ENCODE data around the gene OBSCN.

OBSCN gene

GRCh38 chr1:228321895-228322294, 114.1 kb downstream of the OBSCN start:
- DNase-seq (ENCODE audit: low read depth, low spot score), result no peak
- H3K4me3 ChIP-seq (ENCODE audit: low read length), result no peak overlapping the region

GRCh38 chr1:228323401-228323800, 115.6 kb downstream of the OBSCN start:
- no peak for DNase-seq (ENCODE audit: low read depth, low spot score)
- H3K4me3 ChIP-seq (ENCODE audit: low read length), result no peak overlapping the region

DNA sequence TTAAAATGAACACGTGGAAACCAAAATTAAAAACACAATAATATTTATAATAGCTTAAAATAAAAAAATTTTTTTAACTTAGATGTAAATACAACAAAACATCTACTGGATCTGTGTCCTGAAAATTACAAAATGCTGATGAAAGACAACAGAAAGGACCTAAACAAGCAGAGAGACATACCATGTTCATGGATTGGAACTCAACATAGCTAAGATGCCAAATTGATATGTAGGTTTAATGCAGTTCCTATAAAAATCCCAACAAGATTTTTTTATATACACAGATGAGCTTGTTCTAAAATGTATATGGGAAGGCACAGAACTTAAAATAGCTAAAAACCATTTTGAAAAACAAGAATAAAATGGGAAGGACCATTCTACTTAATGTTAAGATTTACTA, 117.4 kb downstream of the OBSCN start:
- no peak for DNase-seq (ENCODE audit: low read depth, low spot score)
- H3K4me3 ChIP-seq (ENCODE audit: low read length), result no peak overlapping the region

GRCh38 chr1:228329887-228330286, 122.0 kb downstream of the OBSCN start:
- H3K4me3 ChIP-seq (ENCODE audit: low read length), result no peak overlapping the region
- no peak for DNase-seq (ENCODE audit: low read depth, low spot score)

DNA sequence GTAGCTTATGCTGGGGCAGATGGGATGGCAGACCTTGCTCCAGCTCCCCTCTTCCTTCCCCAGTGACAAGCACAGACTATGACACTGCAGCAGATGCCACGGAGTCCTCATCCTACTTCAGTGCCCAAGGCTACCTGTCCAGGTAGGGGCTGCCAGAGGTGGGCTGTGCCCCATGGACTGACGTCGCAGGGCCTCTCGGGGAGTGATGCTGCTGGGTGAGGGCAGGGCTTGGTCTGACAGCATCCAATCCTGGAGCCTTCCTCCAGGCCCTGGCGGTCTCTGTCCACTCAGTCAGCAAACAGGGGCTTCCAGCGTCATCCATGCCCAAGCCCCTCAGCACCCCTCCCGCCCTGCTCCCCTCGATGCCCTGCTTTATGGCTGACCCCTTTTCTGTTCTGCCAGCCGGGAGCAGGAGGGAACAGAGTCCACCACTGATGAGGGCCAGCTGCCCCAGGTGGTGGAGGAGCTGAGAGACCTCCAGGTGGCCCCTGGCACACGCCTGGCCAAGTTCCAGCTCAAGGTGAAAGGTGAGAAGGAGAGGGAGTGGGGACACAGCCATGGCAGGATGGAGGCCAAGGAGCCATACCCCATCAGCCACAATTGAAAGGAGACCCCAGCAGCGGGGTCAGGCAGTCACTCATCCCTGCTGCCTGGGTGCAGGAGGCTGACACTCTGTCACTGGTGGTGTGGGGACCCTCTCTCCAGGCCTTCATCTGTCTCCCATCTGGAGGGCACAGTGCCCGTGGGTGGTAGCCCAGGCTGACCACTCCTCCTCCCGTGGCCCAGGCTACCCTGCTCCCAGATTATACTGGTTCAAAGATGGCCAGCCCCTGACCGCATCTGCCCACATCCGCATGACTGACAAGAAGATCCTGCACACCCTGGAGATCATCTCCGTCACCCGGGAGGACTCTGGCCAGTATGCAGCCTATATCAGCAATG, 125.2 kb downstream of the OBSCN start:
- H3K4me3 ChIP-seq (ENCODE audit: low read length), result no peak overlapping the region
- no peak for DNase-seq (ENCODE audit: low read depth, low spot score)

GRCh38 chr1:228333739-228334115, 125.9 kb downstream of the OBSCN start:
- no peak for DNase-seq (ENCODE audit: low read depth, low spot score)
- no peak overlapping the region for H3K4me3 ChIP-seq (ENCODE audit: low read length)

DNA sequence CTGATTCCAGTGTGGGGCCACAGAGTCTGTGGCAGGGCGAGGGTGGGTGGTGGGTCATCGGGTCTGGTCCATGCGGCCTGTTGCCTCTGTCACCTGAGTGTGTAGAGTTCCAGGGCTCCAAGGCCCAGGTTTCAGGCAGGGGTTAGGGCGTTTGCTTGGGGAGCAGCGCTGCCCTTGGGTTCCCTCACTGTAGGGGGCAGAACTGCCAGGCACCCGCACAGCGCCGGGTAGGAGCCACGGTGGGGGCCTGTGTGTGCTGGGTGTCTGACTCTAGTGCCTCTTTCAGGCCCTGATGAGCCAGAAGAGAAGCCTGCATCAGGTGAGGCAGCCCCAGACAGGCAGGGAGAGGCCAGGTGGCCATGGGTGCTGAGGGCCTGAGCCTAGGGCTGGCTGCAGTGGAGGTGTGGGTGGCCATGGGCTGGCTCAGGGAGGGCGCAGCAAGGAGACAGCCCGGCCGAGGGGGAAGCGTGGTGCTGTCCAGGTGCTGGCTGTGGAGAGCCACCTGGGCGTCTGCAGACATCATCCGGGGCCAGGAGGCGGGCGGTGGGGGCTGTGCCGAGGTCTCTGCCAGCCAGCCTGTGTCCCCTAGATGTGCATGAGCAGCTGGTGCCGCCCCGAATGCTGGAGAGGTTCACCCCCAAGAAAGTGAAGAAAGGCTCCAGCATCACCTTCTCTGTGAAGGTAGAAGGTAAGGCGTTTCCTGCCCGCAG, 126.5 kb downstream of the OBSCN start:
- no peak overlapping the region for H3K4me3 ChIP-seq (ENCODE audit: low read length)
- DNase-seq (ENCODE audit: low read depth, low spot score), result no peak

DNA sequence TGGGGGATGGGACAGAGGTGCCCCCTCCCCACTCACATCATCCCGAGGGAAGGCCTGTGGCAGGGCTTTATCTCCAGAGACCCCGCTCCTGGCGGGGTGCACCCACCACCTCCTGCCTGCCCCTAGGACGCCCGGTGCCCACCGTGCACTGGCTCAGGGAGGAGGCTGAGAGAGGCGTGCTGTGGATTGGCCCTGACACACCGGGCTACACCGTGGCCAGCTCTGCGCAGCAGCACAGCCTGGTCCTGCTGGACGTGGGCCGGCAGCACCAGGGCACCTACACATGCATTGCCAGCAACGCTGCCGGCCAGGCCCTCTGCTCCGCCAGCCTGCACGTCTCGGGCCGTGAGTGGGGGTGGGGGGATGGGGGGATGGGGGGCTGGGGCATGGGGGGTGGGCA, 127.1 kb downstream of the OBSCN start:
- H3K4me3 ChIP-seq (ENCODE audit: low read length), result no peak overlapping the region
- DNase-seq (ENCODE audit: low read depth, low spot score), result no peak

DNA sequence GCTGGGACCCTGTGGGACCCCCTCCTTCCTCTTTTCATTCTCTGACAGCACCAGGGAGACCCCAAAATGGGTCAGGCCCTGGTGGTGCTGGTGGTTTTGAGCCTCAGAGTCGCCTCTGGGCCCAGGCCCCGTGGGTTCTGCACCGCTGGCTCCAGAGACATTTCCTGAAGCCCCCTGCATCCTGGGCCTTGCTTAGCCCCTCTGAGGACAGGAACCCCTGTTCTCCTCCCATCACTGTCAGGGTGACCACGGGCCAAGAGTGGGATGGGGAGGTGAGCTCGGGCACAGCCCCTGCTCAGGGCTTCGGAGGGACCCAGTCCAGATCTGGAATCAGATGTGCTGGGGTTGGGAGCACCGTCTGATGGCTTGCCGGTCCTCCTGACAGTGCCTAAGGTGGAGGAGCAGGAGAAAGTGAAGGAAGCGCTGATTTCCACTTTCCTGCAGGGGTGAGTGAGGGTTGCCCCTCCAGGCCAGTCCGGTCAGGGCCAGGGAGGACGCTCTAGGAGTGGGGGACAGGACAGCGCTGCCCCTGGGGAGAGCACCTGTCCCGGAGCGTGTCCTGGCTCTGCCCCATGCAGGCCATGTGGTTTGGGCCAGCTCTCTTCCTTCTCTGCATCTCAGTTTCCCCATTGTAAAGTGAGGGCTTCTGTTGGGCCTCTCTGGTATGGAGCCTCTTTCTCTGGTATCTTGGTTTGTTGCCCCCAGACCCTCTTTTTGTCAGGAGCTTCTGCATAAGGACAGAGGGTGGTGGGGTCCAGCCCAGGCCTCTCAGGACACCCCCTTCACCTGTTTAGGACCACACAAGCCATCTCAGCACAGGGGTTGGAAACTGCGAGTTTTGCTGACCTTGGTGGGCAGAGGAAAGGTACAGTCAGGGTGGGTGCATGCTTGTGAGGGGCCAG, 127.8 kb downstream of the OBSCN start:
- no peak overlapping the region for H3K4me3 ChIP-seq (ENCODE audit: low read length)
- no peak for DNase-seq (ENCODE audit: low read depth, low spot score)

- DNase-seq (ENCODE audit: low read depth, low spot score), result no peak
- H3K4me3 ChIP-seq (ENCODE audit: low read length), result no peak overlapping the region
These were observed 128.6 kb downstream of the OBSCN start for GRCh38 chr1:228336308-228337030.

DNA sequence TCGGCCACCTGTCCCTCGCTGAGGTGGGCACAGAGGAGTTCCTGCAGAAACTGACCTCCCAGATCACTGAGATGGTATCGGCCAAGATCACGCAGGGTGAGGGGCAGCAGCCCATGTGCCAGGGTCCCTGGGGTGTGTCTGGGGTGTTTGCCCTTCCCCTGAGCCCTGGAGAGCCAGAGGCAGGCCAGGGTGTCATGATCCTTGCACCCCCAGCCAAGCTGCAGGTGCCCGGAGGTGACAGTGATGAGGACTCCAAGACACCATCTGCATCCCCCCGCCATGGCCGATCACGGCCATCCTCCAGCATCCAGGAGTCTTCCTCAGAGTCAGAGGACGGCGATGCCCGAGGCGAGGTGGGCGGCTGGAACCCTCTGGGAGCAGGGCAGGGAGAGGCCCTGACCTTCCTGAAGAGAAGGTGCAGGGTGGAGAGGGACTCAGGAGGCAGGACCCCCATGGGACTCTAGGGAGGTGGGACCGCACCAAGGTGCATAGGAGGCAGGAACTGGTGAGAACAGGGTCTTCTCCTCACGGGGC, 129.3 kb downstream of the OBSCN start:
- H3K4me3 ChIP-seq (ENCODE audit: low read length), result no peak overlapping the region
- no peak for DNase-seq (ENCODE audit: low read depth, low spot score)

- H3K4me3 ChIP-seq (ENCODE audit: low read length), result no peak overlapping the region
- no peak for DNase-seq (ENCODE audit: low read depth, low spot score)
These were observed 130.1 kb downstream of the OBSCN start for GRCh38 chr1:228337711-228338520.

DNA sequence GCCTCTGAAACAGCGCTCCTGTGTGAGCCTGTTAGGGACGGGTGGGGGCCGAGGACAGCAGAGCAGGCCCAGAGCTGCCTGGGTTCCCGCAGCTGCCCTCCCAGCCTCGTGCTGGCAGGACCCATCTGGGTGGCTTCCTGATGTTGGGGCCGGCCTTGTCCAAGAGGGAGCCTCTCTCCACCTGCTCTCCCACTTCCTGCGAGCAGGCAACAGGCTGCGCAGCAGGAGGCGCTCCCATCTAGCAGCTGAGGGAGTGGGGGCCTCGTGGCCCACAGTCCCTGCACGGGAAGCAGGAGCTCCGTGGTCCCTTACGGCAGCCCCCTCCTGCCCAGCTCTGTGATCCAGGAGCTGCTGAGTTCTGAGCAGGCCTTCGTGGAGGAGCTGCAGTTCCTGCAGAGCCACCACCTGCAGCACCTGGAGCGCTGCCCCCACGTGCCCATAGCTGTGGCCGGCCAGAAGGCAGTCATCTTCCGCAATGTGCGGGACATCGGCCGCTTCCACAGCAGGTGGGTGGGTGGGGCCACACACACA, 130.7 kb downstream of the OBSCN start:
- DNase-seq (ENCODE audit: low read depth, low spot score), result no peak
- H3K4me3 ChIP-seq (ENCODE audit: low read length), result no peak overlapping the region

GRCh38 chr1:228339059-228339704, 131.3 kb downstream of the OBSCN start:
- no peak for DNase-seq (ENCODE audit: low read depth, low spot score)
- no peak overlapping the region for H3K4me3 ChIP-seq (ENCODE audit: low read length)

DNA sequence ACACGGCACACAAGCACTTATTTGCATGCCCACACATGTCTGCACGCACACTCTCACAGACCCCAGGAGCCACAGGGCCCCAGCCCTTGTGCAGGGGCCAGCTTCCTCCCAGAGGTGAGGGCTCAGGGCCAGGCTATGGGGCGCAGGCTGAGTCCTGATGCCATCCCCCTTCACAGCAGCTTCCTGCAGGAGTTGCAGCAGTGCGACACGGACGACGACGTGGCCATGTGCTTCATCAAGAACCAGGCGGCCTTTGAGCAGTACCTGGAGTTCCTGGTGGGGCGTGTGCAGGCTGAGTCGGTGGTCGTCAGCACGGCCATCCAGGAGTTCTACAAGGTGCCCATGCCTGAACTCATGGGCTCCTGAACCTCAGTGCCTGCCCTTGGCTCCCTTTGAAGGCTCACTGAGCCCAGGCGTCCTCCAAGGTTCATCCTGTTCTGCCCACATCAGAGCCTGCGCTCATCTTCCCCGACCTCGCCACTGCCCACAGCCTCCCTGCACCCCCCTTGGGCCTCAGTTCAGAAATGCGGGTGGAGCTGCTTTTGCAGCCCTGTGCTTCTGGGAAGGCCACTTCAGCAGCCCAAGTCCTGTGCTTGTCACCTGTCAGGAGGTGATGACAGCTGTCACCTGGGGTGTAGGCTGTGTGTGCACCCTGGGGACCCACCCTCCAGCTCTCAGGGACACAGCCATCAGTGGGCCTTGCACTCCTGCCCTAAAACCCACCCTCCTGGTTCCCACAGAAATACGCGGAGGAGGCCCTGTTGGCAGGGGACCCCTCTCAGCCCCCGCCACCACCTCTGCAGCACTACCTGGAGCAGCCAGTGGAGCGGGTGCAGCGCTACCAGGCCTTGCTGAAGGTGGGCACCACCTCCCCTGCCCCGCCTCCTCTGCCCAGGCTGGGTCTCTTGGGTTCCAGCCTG, 132.2 kb downstream of the OBSCN start:
- no peak overlapping the region for H3K4me3 ChIP-seq (ENCODE audit: low read length)
- DNase-seq (ENCODE audit: low read depth, low spot score), result peak; percentile 3
